GM21825 (cell line): ENCODE data around the gene PPM1D.
A peak's percentile ranks its signal among the peaks of the same experiment; 100 is the strongest.
"Not testable (repeated sequence)": the region's sequence is repeated elsewhere in the genome, so short reads cannot be mapped to it uniquely, and the experiment has no call there.

Experiments used
- ATAC-seq: cut with Tn5 transposase; IDR thresholded peaks from one replicate; pipeline ENCODE4 v1.9.1; 2021; ENCODE audit warnings: mild to moderate bottlenecking, moderate library complexity; ENCODE audit not compliant: unreplicated experiment

PPM1D gene

GRCh38 chr17:60664022-60664421 lies 64.0 kb downstream of the PPM1D start:
- ATAC-seq, result no peak

GRCh38 chr17:60665602-60666001 lies 65.6 kb downstream of the PPM1D start:
- no peak for ATAC-seq

DNA sequence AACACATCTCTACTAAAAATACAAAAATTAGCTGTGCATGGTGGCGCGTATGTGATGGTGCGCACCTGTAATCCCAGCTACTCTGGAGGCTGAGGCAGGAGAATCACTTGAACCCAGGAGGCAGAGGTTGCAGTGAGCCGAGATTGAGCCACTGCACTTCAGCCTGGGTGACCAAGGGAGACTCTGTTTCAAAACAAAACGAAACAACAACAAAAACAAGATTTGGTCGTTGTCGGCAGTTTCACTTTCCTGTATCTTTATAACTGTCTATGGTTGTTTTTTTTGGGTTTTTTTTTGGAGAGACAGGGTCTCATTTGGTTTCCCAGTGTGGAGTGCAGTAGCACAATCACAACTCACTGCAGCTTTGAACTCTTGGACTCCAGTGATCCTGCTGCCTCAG lies 68.7 kb downstream of the PPM1D start:
- ATAC-seq, result not testable (repeated sequence)

GRCh38 chr17:60671482-60671881 lies 71.5 kb downstream of the PPM1D start:
- ATAC-seq, result no peak

DNA sequence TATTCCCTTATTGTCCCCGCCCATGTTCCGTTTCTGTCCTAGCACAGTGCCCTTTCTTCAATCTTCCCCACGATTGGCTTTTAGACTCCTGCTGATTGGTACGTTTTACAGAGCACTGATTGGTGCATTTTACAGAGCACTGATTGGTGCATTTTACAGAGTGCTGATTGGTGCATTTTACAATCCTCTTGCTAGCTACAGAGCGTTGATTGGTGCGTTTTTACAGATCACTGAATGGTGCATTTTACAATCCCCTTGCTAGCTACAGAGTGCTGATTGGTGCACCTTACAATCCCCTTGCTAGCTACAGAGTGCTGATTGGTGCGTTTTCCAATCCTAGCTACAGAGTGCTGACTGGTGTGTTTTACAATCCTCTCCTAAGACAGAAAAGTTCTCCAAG lies 74.6 kb downstream of the PPM1D start:
- ATAC-seq, result not testable (repeated sequence)

GRCh38 chr17:60675997-60676396 lies 76.0 kb downstream of the PPM1D start:
- no peak for ATAC-seq

GRCh38 chr17:60676758-60677307 lies 76.8 kb downstream of the PPM1D start:
- no peak for ATAC-seq

- ATAC-seq, result peak; percentile 95
Observed at GRCh38 chr17:60677308-60678117, 77.5 kb downstream of the PPM1D start, which contains the start of gene BCAS3. TSS of gene BCAS3 (plus strand) at chr17:60677851.

- no peak for ATAC-seq
Observed at GRCh38 chr17:60678118-60678444, 78.1 kb downstream of the PPM1D start.

- no peak for ATAC-seq
Observed at GRCh38 chr17:60679287-60679686, 79.3 kb downstream of the PPM1D start.

GRCh38 chr17:60680754-60681153 lies 80.8 kb downstream of the PPM1D start:
- ATAC-seq, result no peak

- no peak for ATAC-seq
Observed at GRCh38 chr17:60685437-60685836, 85.4 kb downstream of the PPM1D start.

DNA sequence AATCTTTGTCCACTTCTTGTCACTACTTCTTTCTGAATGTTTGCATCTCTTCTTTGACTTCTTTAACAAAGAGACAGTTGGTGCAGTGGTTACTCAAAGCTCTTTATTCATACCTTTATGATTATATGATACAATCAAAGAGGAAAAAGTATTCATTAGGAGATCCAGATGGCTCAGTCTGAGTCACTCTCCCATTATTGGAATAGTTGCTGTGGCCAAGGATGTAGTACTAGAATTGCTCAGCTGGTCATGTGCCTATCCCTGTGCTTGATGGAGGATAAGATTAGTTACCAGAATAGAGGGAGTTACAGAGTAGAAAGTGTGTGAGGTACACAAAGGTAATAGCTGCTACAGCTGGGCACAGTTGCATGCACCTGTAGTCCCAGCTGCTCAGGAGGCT lies 96.0 kb downstream of the PPM1D start:
- no peak for ATAC-seq

DNA sequence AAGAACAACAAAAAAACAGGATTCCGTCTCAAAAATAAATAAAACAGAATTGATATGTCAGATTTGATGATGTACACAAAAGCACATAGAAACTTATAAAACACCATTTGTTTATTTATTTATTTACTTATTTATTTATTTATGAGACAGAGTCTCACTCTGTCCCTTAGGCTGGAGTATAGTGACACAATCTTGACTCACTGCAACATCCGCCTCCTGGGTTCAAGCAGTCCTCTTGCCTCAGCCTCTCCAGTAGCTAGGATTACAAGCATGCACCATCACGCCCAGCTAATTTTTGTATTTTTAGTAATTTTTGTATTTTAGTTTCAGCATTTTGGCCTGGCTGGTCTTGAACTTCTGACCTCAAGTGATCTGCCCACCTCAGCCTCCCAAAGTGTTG lies 99.1 kb downstream of the PPM1D start:
- ATAC-seq, result no peak

- ATAC-seq, result no peak
Observed at GRCh38 chr17:60704170-60704569, 104.2 kb downstream of the PPM1D start.

GRCh38 chr17:60712675-60713074 lies 112.7 kb downstream of the PPM1D start:
- ATAC-seq, result no peak

GRCh38 chr17:60713608-60714007 lies 113.6 kb downstream of the PPM1D start:
- ATAC-seq, result no peak
